NCI-H1105 treated with DMSO at 0.1 percent for 48 hours (cell line): ENCODE results near the gene PER1.
A peak's percentile ranks its signal among the peaks of the same experiment; 100 is the strongest.
"Not testable (repeated sequence)": the region's sequence is repeated elsewhere in the genome, so short reads cannot be mapped to it uniquely, and the experiment has no call there.

Source experiments
- DNase-seq: peaks from one replicate; lab custom pipeline; 2025; lab: John Stamatoyannopoulos, UW

Gene PER1

GRCh38 chr17:8152112-8152775 lies at the start of gene PER1:
Gene PER1, minus strand, starts transcription at chr17:8152404. Its CDS starts 1,698 bp downstream, at chr17:8150706.
- peak; percentile 82 for DNase-seq

GRCh38 chr17:8192070-8192815 lies 40.0 kb upstream of the PER1 start:
- peak; percentile 98 for DNase-seq

- no peak for DNase-seq
Measured at GRCh38 chr17:8190506-8190905, 38.3 kb upstream of the PER1 start.

GRCh38 chr17:8189711-8190477 lies 37.7 kb upstream of the PER1 start, which contains the start of gene BORCS6:
Gene BORCS6, minus strand, starts transcription at chr17:8190180. Its CDS starts 40 bp downstream, at chr17:8190140.
- peak; percentile 99 for DNase-seq

GRCh38 chr17:8189041-8189710 lies 37.0 kb upstream of the PER1 start:
- no peak for DNase-seq

GRCh38 chr17:8188263-8188839 lies 36.1 kb upstream of the PER1 start:
- no peak for DNase-seq

- peak; percentile 99 for DNase-seq
Measured at GRCh38 chr17:8187517-8188262, 35.5 kb upstream of the PER1 start.

- DNase-seq, result peak; percentile 96
Measured at GRCh38 chr17:8186787-8187516, 34.7 kb upstream of the PER1 start.

- no peak for DNase-seq
Measured at GRCh38 chr17:8186446-8186786, 34.2 kb upstream of the PER1 start.

- DNase-seq, result peak; percentile 85
Measured at GRCh38 chr17:8185582-8186445, 33.6 kb upstream of the PER1 start.

GRCh38 chr17:8176998-8177731 lies 25.0 kb upstream of the PER1 start:
- no peak for DNase-seq

GRCh38 chr17:8176197-8176940 lies 24.2 kb upstream of the PER1 start, which contains the start of gene TMEM107:
Gene TMEM107, minus strand, starts transcription at chr17:8176380. Its CDS starts 94 bp downstream, at chr17:8176286.
- DNase-seq, result peak; percentile 91

- no peak for DNase-seq
Measured at GRCh38 chr17:8175795-8176196, 23.6 kb upstream of the PER1 start.

GRCh38 chr17:8173871-8174322 lies 21.7 kb upstream of the PER1 start:
- peak; percentile 81 for DNase-seq

- peak; percentile 98 for DNase-seq
Measured at GRCh38 chr17:8173056-8173870, 21.1 kb upstream of the PER1 start.

GRCh38 chr17:8170186-8170585 lies 18.0 kb upstream of the PER1 start:
- not testable (repeated sequence) for DNase-seq

GRCh38 chr17:8167526-8167925 lies 15.3 kb upstream of the PER1 start:
- DNase-seq, result no peak
